ENCODE results near the gene PTPRC. TPM values are rescaled to one million over a fixed set of nuclear protein-coding genes. Genes with fewer than 3 reads are reported as not detected.

Gene PTPRC
- total and polyA plus RNA-seq, 7 donors = 0.42 to 7.0 (median 3.9) TPM

DNA sequence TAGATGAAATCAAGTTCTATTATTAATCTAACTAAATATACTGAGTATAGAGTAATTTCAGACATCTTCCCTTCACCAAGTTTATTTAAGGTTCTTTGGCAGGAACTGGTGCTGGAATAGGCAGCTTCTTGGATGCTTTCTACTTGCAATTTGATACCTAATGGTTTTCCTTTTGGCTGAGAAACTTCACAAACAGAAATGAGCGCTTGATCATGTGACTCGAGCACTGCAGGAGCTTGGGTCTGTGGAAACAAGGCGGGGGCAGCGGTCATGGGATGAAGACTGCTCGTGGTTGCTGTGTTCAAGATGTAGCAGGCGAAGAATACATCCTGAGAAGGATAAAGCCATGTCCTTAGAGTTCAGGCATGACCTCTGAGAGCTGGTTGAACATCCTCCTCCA, 136.8 kb downstream of the PTPRC start:
- Histone ChIP-seq H3K9me3 (no peaks in the 10 kb centered on the region), H3K27me3 (ENCODE audit: insufficient read depth in 3 of 3, low read length in 2 of 3) (no peaks in the 10 kb centered on the region), H3K4me1 (no peaks in the 10 kb centered on the region), H3K4me3 (no peak overlapping the region), H3K36me3 (ENCODE audit: insufficient read depth in 1 of 2, low read depth in 1 of 2) (no peaks in the 10 kb centered on the region), H3K27ac (peak overlapping the region; percentile 30)
- DNase-seq (no peak), ATAC-seq (no peak)
- 56 to 72% (median 59%) methylated on average over 6 of the region's 6 CpGs for WGBS, 3 donors
- intact Hi-C loops (cut with DNase I) = no loop called here
- no peak for TF ChIP-seq CTCF (IDR thresholded peaks at IDR 0.05)

- 69 to 90% (median 88%) methylated on average over 4 of the region's 4 CpGs for WGBS, 3 donors
- peak overlapping the region; percentile 60 for H3K27ac ChIP-seq
- no peak for TF ChIP-seq CTCF (IDR thresholded peaks at IDR 0.05)
- ATAC-seq (peak; percentile 13 to 71 (median 66)), DNase-seq (peak in 1 of 2 donors; percentile 14)
- no peaks in the 10 kb centered on the region for H3K9me3 ChIP-seq
- H3K27me3 ChIP-seq (ENCODE audit: insufficient read depth in 3 of 3, low read length in 2 of 3) = no peaks in the 10 kb centered on the region
- no peak overlapping the region for H3K4me3 ChIP-seq
- H3K4me1 ChIP-seq = no peaks in the 10 kb centered on the region
- H3K36me3 ChIP-seq (ENCODE audit: insufficient read depth in 1 of 2, low read depth in 1 of 2) = no peaks in the 10 kb centered on the region
- intact Hi-C loops (cut with DNase I) = no loop called here
Observed at GRCh38 chr1:198776602-198777029, 137.8 kb downstream of the PTPRC start.

DNA sequence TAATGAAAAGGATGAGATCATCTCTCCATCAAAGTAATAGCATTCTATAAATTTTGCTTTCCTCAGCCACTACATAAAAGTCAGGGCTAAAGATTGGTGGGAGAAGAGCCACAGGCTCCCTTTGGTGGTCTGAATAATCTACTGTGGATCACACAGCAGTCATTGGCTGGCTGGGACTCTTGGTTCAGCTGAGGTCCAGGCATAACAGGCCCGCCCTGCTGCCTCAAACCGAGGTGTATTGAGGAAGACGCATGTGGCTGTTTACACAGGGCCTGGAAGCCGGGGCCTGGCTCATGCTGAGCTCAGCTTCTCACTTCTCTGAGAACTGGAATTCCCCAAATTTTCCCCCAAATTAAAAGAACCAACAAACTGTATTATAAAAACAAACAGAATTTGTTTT, 139.2 kb downstream of the PTPRC start:
- no peaks in the 10 kb centered on the region for H3K36me3 ChIP-seq (ENCODE audit: insufficient read depth in 1 of 2, low read depth in 1 of 2)
- no peaks in the 10 kb centered on the region for H3K4me1 ChIP-seq
- no peaks in the 10 kb centered on the region for H3K9me3 ChIP-seq
- intact Hi-C loops (cut with DNase I) = no loop called here
- TF ChIP-seq CTCF (IDR thresholded peaks at IDR 0.05) = no peak
- WGBS, 3 donors = 61 to 82% (median 72%) methylated on average over 4 of the region's 4 CpGs
- DNase-seq = no peak
- ATAC-seq = no peak
- H3K27me3 ChIP-seq (ENCODE audit: insufficient read depth in 3 of 3, low read length in 2 of 3) = no peaks in the 10 kb centered on the region
- no peak overlapping the region for H3K4me3 ChIP-seq
- H3K27ac ChIP-seq = no peak overlapping the region

DNA sequence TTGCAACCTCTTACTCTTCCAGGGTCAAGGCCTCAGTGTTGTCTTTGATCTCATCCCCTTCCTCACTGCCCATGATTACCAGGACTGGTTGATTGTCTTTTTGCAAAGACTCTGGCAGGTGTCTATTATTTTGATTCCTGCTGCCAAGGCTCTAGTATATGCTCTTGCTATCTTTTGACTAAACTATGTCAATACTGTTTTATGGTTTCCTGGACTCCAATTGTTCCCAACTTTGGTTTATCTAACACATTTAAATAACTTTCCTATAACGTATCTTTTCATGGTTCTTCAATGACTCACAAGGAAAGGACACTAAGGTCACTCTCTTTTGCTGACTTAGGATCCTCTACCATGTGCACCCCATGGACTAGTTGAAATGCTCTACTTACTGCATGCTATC, 141.5 kb downstream of the PTPRC start:
- H3K27me3 ChIP-seq (ENCODE audit: insufficient read depth in 3 of 3, low read length in 2 of 3) = no peaks in the 10 kb centered on the region
- no peaks in the 10 kb centered on the region for H3K9me3 ChIP-seq
- intact Hi-C loops (cut with DNase I) = no loop called here
- no peak for DNase-seq
- TF ChIP-seq CTCF (IDR thresholded peaks at IDR 0.05) = no peak
- H3K27ac ChIP-seq = no peak overlapping the region
- no peak for ATAC-seq
- no peaks in the 10 kb centered on the region for H3K36me3 ChIP-seq (ENCODE audit: insufficient read depth in 1 of 2, low read depth in 1 of 2)
- WGBS, 3 donors = 70 to 82% (median 75%) methylated on average over 1 of the region's 1 CpG
- H3K4me1 ChIP-seq = no peaks in the 10 kb centered on the region
- H3K4me3 ChIP-seq = no peak overlapping the region

DNA sequence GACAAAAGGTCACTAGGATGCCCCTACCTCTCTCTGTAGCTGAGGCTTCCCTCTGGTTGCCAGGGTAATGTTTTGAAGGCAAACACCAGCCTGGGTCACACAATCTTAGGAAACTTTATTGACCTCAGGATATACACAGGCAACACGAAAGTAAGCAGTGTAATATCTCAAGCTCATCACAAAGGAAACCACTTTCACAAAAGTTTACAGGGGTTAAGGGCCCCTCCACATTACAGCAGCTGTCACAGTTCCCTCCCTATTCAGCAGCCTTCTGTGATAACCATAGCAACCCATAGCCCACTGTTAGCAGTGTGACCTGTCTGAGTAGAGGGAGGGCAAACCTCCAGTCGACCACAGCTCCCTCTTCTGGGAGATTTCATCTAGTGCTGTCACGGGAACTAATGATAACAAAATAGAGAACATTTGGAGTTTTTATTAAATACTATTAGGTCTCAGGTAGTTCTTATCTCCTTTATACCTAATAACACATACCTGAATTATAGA, 149.8 kb downstream of the PTPRC start:
- Histone ChIP-seq H3K36me3 (ENCODE audit: insufficient read depth in 1 of 2, low read depth in 1 of 2) (no peaks in the 10 kb centered on the region), H3K4me1 (no peaks in the 10 kb centered on the region), H3K27me3 (ENCODE audit: insufficient read depth in 3 of 3, low read length in 2 of 3) (no peaks in the 10 kb centered on the region), H3K9me3 (no peaks in the 10 kb centered on the region), H3K4me3 (no peak overlapping the region), H3K27ac (no peak overlapping the region)
- DNase-seq = no peak
- intact Hi-C loops (cut with DNase I) = no loop called here
- no peak for TF ChIP-seq CTCF (IDR thresholded peaks at IDR 0.05)
- ATAC-seq = no peak
- 41 to 61% (median 49%) methylated on average over 3 of the region's 3 CpGs for WGBS, 3 donors

All from psoas muscle (tissue), 8 donors.